H9 (cell line): ENCODE measurements around the gene C1QTNF7. TPM values are rescaled to one million over a fixed set of nuclear protein-coding genes. Genes with fewer than 3 reads are reported as not detected.

Experiments used
- DNase-seq: peaks from one replicate; pipeline ENCODE4 v3.0.0-alpha.2; 2017
- H2AFZ ChIP-seq: one replicate; pipeline ENCODE4 v1.6.1; 2013; ENCODE audit warnings: mild to moderate bottlenecking, low read length, control low read depth, moderate library complexity
- H2AK5ac ChIP-seq: 2 replicates; pipeline ENCODE4 v1.6.1; 2013; ENCODE audit warnings: low read length, control low read depth, mixed read lengths; ENCODE audit not compliant: insufficient read length
- H2BK120ac ChIP-seq: one replicate; pipeline ENCODE4 v1.6.1; 2013; ENCODE audit warnings: low read depth, mild to moderate bottlenecking, low read length, control low read depth, inconsistent platforms; ENCODE audit not compliant: poor library complexity, severe bottlenecking
- H2BK12ac ChIP-seq: 2 replicates; pipeline ENCODE4 v1.6.1; 2013; ENCODE audit warnings: low read length, control low read depth, mixed read lengths, low read depth; ENCODE audit not compliant: insufficient read length
- H2BK15ac ChIP-seq: 2 replicates; pipeline ENCODE4 v1.6.1; 2013; ENCODE audit warnings: low read depth, low read length, control low read depth
- H2BK20ac ChIP-seq: one replicate; pipeline ENCODE4 v1.6.1; 2013; ENCODE audit warnings: low read depth, mild to moderate bottlenecking, low read length, control low read depth, inconsistent platforms; ENCODE audit not compliant: poor library complexity, severe bottlenecking
- H2BK5ac ChIP-seq: 2 replicates; pipeline ENCODE4 v1.6.1; 2013; ENCODE audit warnings: low read length, control low read depth, mixed read lengths; ENCODE audit not compliant: insufficient read length
- H3K14ac ChIP-seq: 2 replicates; pipeline ENCODE4 v1.6.1; 2013; ENCODE audit warnings: low read length, control low read depth; ENCODE audit not compliant: insufficient read depth
- H3K18ac ChIP-seq: 2 replicates; pipeline ENCODE4 v1.6.1; 2013; ENCODE audit warnings: low read depth, mild to moderate bottlenecking, mixed read lengths, low read length, control low read depth; ENCODE audit not compliant: insufficient read length
- H3K23ac ChIP-seq: 2 replicates; pipeline ENCODE4 v1.6.1; 2013; ENCODE audit warnings: low read length, control low read depth, mixed read lengths, low read depth; ENCODE audit not compliant: insufficient read length
- H3K23me2 ChIP-seq: 2 replicates; pipeline ENCODE4 v1.6.1; 2013; ENCODE audit warnings: low read depth, mild to moderate bottlenecking, mixed read lengths, low read length, control low read depth; ENCODE audit not compliant: insufficient read length, poor library complexity, severe bottlenecking
- H3K27ac ChIP-seq: 2 replicates; pipeline ENCODE4 v1.5.1; 2013; ENCODE audit warnings: low read length, control low read depth, mixed read lengths, low read depth; ENCODE audit not compliant: insufficient read length
- H3K27me3 ChIP-seq: 2 replicates; pipeline ENCODE4 v1.6.1; 2013; ENCODE audit warnings: low read length, control low read depth, inconsistent platforms; ENCODE audit not compliant: insufficient read depth
- H3K4ac ChIP-seq: 2 replicates; pipeline ENCODE4 v1.6.1; 2013; ENCODE audit warnings: low read depth, mild to moderate bottlenecking, control low read depth, inconsistent platforms, low read length, moderate library complexity
- H3K4me1 ChIP-seq: 2 replicates; pipeline ENCODE4 v1.6.1; 2013; ENCODE audit warnings: low read length, control low read depth, inconsistent platforms; ENCODE audit not compliant: insufficient read depth
- H3K4me2 ChIP-seq: 2 replicates; pipeline ENCODE4 v1.6.1; 2013; ENCODE audit warnings: low read length, control low read depth, mixed read lengths; ENCODE audit not compliant: insufficient read length, insufficient read depth
- H3K56ac ChIP-seq: 2 replicates; pipeline ENCODE4 v1.6.1; 2013; ENCODE audit warnings: low read depth, mild to moderate bottlenecking, mixed read lengths, low read length, control low read depth; ENCODE audit not compliant: insufficient read length
- H3K79me1 ChIP-seq: 2 replicates; pipeline ENCODE4 v1.6.1; 2013; ENCODE audit warnings: low read depth, mild to moderate bottlenecking, moderate library complexity, low read length, control low read depth, inconsistent platforms; ENCODE audit not compliant: insufficient read depth, poor library complexity, severe bottlenecking
- H3K79me2 ChIP-seq: 2 replicates; pipeline ENCODE4 v1.6.1; 2013; ENCODE audit warnings: low read length, control low read depth, inconsistent platforms; ENCODE audit not compliant: insufficient read depth
- H3K9ac ChIP-seq: 2 replicates; pipeline ENCODE4 v1.6.1; 2013; ENCODE audit warnings: low read length, control low read depth, mixed read lengths; ENCODE audit not compliant: insufficient read length; ENCODE audit errors: extremely low read depth
- H3K9me3 ChIP-seq: one replicate; pipeline ENCODE4 v1.6.1; 2013; ENCODE audit warnings: low read depth, low read length, inconsistent platforms; ENCODE audit not compliant: control insufficient read depth
- H3T11ph ChIP-seq: one replicate; pipeline ENCODE4 v1.6.1; 2013; ENCODE audit warnings: mild to moderate bottlenecking, low read length, control low read depth, inconsistent platforms
- H4K20me1 ChIP-seq: one replicate; pipeline ENCODE4 v1.6.1; 2013; ENCODE audit not compliant: control insufficient read depth, insufficient read length, insufficient read depth
- H4K5ac ChIP-seq: 2 replicates; pipeline ENCODE4 v1.6.1; 2013; ENCODE audit warnings: low read depth, mild to moderate bottlenecking, mixed read lengths, low read length, control low read depth; ENCODE audit not compliant: insufficient read length
- H4K8ac ChIP-seq: replicated peaks from 2 replicates; pipeline ENCODE4 v1.6.1; 2013; ENCODE audit warnings: low read length, control low read depth, mixed read lengths, low read depth; ENCODE audit not compliant: insufficient read length
- H4K91ac ChIP-seq: 2 replicates; pipeline ENCODE4 v1.6.1; 2013; ENCODE audit warnings: low read depth, mild to moderate bottlenecking, moderate library complexity, mixed read lengths, low read length, control low read depth; ENCODE audit not compliant: insufficient read length
- H3K27ac Mint-ChIP-seq, 3 experiments: 2 replicates in 2 of 3; 3 replicates in 1 of 3; pipeline ENCODE4 v1.8.0; 2020 to 2021; ENCODE audit warnings: mixed read lengths in 3 of 3, mild to moderate bottlenecking in 1 of 3, moderate library complexity in 1 of 3
- H3K27me3 Mint-ChIP-seq: 2 replicates; pipeline ENCODE4 v1.8.0; 2021; ENCODE audit warnings: low read depth, mild to moderate bottlenecking, moderate library complexity, mixed read lengths
- H3K36me3 Mint-ChIP-seq, 3 experiments: 2 replicates in 2 of 3; 3 replicates in 1 of 3; pipeline ENCODE4 v1.8.0; 2020 to 2021; ENCODE audit warnings: low read depth in 3 of 3, mixed read lengths in 3 of 3; ENCODE audit not compliant: insufficient read depth in 1 of 3
- H3K4me1 Mint-ChIP-seq, 2 experiments: 2 replicates each; pipeline ENCODE4 v1.8.0; 2020; ENCODE audit warnings: mixed read lengths in 2 of 2
- H3K4me3 Mint-ChIP-seq, 2 experiments: 2 replicates in 1 of 2; 3 replicates in 1 of 2; pipeline ENCODE4 v1.8.0; 2020 to 2021; ENCODE audit warnings: mild to moderate bottlenecking in 2 of 2, mixed read lengths in 2 of 2, moderate library complexity in 1 of 2
- H3K9me3 Mint-ChIP-seq, 2 experiments: 2 replicates in 1 of 2; 3 replicates in 1 of 2; pipeline ENCODE4 v1.8.0; 2020; ENCODE audit warnings: mild to moderate bottlenecking in 2 of 2, mixed read lengths in 2 of 2, moderate library complexity in 1 of 2
- CTCF ChIP-seq: fragments of 200-600 bp; sonication (generic); conservative IDR thresholded peaks from 3 replicates; pipeline ENCODE4 v1.8.0; 2021; ENCODE audit warnings: antibody characterized with exemption, mild to moderate bottlenecking
- WGBS: extraction: QIAGEN DNeasy Blood & Tissue Kit; methylation state at CpG from one replicate; pipeline ENCODE4 v1.1.7; 2013; ENCODE audit warnings: missing lambda C conversion rate, low lambda C conversion rate, mixed read lengths; ENCODE audit not compliant: insufficient read length; ENCODE audit errors: extremely low coverage; 5-methylcytosine and 5-hydroxymethylcytosine counted together
- total RNA-seq: library from RNA; stranded (reverse); gene quantifications from 2 replicates; pipeline ENCODE4 v1.2.1, GENCODE V29; 2021

The C1QTNF7 gene
- total RNA-seq, 1 experiment from 2014 or later, result not detected

GRCh38 chr4:15398732-15399131, 29.1 kb upstream of the C1QTNF7 start:
- no peak overlapping the region for H2BK12ac ChIP-seq
- no peak overlapping the region for H3K9ac ChIP-seq
- no peak overlapping the region for H4K5ac ChIP-seq
- no peak overlapping the region for H3T11ph ChIP-seq
- no peaks in the 10 kb centered on the region; the same call in 1 of the 2 replicates for H3K79me2 ChIP-seq
- no peak overlapping the region for H3K23ac ChIP-seq
- Mint-ChIP-seq H3K4me3 (no peak overlapping the region), H3K36me3 (no peaks in the 10 kb centered on the region), H3K9me3 (no peaks in the 10 kb centered on the region), H3K27ac (peak overlapping the region in 1 of 3 experiments; percentile 78; a peak in 1 of 7 replicates), H3K4me1 (peaks cover 23 to 24% of the 10 kb centered on the region in 2 experiments), H3K27me3 (no peaks in the 10 kb centered on the region)
- no peak overlapping the region for H3K14ac ChIP-seq
- no CpG with 5 or more reads among the region's 4 CpGs for WGBS
- no peak overlapping the region for H3K4me2 ChIP-seq
- no peaks in the 10 kb centered on the region for H3K27me3 ChIP-seq
- no peak overlapping the region for H2BK120ac ChIP-seq
- H2BK15ac ChIP-seq, result no peak overlapping the region
- no peak overlapping the region for H3K4ac ChIP-seq
- no peaks in the 10 kb centered on the region for H3K79me1 ChIP-seq
- H3K27ac ChIP-seq, result no peak overlapping the region
- H3K4me1 ChIP-seq, result peaks cover 4% of the 10 kb centered on the region; the same call in 1 of the 2 replicates
- H3K18ac ChIP-seq, result no peak overlapping the region
- H4K91ac ChIP-seq, result no peak overlapping the region
- H4K20me1 ChIP-seq, result no peaks in the 10 kb centered on the region
- DNase-seq, result no peak
- no peak overlapping the region for H3K56ac ChIP-seq
- H2AK5ac ChIP-seq, result no peak overlapping the region
- H4K8ac ChIP-seq, result no peak overlapping the region
- no peaks in the 10 kb centered on the region for H3K23me2 ChIP-seq
- no peak for TF ChIP-seq CTCF
- no peak overlapping the region for H2AFZ ChIP-seq
- H2BK20ac ChIP-seq, result no peak overlapping the region
- no peak overlapping the region for H2BK5ac ChIP-seq
- no peaks in the 10 kb centered on the region for H3K9me3 ChIP-seq
